ENCODE measurements around the gene LMOD2. TPM values are rescaled to one million over a fixed set of nuclear protein-coding genes. Genes with fewer than 3 reads are reported as not detected.
A peak's percentile ranks its signal among the peaks of the same experiment; 100 is the strongest.

Gene LMOD2
- total RNA-seq, 6 experiments from 2014 or later, result not detected

DNA sequence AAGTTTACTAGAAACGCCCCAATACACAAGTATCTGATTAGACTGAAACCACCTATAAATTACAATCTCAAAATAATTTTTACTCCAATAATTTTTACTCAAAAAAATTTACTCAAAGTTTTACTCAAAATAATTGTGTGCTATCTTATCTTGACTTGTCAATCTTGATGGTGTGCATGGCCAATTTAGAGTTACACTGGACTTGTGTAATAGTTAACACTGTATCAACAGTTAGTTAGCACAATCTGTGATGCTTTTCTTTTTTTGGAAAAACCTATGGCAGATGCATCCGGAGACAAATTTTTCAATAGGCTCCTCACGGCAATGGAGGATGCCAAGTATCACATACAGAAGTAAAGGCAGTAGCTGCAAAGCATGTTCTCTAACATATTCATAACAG lies 24.9 kb downstream of the LMOD2 start:
- Mint-ChIP-seq H3K36me3 (ENCODE audit: low read depth) (no peaks in the 10 kb centered on the region), H3K9me3 (no peaks in the 10 kb centered on the region), H3K27ac (no peak overlapping the region), H3K4me1 (ENCODE audit: low read depth) (peaks cover 3% of the 10 kb centered on the region), H3K27me3 (ENCODE audit: insufficient read depth) (no peaks in the 10 kb centered on the region), H3K4me3 (no peak overlapping the region)
- TF ChIP-seq, protein P1, sequence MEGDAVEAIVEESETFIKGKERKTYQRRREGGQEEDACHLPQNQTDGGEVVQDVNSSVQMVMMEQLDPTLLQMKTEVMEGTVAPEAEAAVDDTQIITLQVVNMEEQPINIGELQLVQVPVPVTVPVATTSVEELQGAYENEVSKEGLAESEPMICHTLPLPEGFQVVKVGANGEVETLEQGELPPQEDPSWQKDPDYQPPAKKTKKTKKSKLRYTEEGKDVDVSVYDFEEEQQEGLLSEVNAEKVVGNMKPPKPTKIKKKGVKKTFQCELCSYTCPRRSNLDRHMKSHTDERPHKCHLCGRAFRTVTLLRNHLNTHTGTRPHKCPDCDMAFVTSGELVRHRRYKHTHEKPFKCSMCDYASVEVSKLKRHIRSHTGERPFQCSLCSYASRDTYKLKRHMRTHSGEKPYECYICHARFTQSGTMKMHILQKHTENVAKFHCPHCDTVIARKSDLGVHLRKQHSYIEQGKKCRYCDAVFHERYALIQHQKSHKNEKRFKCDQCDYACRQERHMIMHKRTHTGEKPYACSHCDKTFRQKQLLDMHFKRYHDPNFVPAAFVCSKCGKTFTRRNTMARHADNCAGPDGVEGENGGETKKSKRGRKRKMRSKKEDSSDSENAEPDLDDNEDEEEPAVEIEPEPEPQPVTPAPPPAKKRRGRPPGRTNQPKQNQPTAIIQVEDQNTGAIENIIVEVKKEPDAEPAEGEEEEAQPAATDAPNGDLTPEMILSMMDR (IDR thresholded peaks at IDR 0.05), result no peak
- DNase-seq, result no peak

DNA sequence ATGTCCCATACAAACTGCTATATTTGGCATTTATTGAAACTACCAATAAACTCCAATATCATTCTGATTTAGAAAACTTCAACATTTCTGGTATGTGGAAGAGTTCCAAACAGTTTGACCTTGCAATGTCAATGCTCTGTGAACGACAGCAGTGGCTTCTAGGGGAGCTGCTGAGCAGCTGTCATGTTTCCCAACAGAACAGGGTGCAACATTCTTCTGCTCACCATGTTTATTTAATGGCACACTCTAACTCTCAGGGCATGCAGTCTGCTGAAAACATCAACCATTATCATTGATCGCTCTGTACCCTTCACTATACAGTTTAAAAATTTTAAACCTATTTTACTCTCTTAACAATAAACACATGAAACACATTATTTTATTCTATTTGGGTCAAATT lies 25.9 kb downstream of the LMOD2 start:
- H3K27me3 Mint-ChIP-seq (ENCODE audit: insufficient read depth), result no peaks in the 10 kb centered on the region
- H3K4me1 Mint-ChIP-seq (ENCODE audit: low read depth), result no peaks in the 10 kb centered on the region
- H3K36me3 Mint-ChIP-seq (ENCODE audit: low read depth), result no peaks in the 10 kb centered on the region
- TF ChIP-seq, protein P1 (IDR thresholded peaks at IDR 0.05), result no peak
- DNase-seq, result no peak
- no peak overlapping the region for H3K4me3 Mint-ChIP-seq
- no peaks in the 10 kb centered on the region for H3K9me3 Mint-ChIP-seq
- H3K27ac Mint-ChIP-seq, result no peak overlapping the region

DNA sequence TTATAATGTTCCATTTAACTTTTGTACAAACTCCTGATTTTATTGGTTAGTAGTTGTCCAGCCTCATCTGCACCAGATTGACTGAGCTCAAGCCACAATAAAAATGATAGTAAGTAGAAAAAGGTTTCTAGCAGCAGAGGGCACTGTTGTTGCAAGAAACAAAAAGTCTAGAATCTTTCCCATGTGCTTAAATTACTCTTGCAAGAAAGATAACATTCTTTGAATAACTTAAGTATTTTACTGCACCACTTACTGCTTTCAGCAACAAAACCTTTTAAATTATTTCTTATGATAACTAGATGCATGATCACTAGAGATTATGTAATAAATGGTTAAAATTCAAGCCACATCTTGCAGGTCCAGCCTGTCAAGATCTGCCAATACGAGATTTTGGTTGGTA lies 27.0 kb downstream of the LMOD2 start:
- H3K4me3 Mint-ChIP-seq, result no peak overlapping the region
- no peak overlapping the region for H3K27ac Mint-ChIP-seq
- H3K27me3 Mint-ChIP-seq (ENCODE audit: insufficient read depth), result no peaks in the 10 kb centered on the region
- no peaks in the 10 kb centered on the region for H3K36me3 Mint-ChIP-seq (ENCODE audit: low read depth)
- TF ChIP-seq, protein P1 (IDR thresholded peaks at IDR 0.05), result peak; percentile 83
- H3K9me3 Mint-ChIP-seq, result no peaks in the 10 kb centered on the region
- peaks cover 6% of the 10 kb centered on the region; the same call in 1 of the 2 replicates for H3K4me1 Mint-ChIP-seq (ENCODE audit: low read depth)
- DNase-seq, result peak; percentile 69

DNA sequence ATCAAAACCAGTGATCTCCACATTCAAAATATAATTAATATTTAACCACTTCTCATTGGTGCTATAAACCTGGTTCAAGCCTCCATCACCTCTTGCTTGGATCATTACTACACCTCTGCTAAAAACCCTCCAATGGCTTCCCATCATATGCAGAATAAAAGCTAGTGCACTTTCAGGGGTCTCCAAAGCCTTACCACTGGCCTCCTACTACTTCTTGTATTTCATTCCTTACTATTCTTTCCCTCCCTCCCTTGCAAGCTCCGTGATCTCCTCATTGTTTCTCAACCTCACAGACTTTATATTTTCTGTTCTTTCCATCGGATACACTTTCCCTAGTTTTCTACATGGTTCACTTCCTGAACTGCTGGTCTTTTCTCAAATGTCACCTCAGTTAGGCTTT lies 31.5 kb downstream of the LMOD2 start:
- H3K27ac Mint-ChIP-seq, result no peak overlapping the region; the same call in 1 of the 2 replicates

DNA sequence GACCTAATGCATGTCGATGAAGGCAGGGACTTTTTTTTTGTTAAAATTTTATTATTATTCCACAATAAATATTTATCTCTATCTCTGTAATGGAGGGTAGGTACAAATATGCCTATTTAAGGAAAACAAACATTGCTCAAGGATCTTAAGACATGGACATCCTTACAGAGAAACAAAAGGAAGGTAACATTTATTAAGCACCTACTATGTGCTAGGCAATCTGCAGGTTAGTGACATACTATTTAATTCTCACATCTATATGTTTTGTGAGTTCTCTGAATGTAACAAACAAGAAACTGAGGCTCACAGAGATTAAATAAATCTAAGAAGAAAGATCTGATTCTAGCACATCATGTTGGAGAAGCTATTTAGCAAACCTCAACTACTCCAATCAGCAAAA lies 32.1 kb downstream of the LMOD2 start:
- Mint-ChIP-seq H3K27ac (no peak overlapping the region), H3K4me1 (ENCODE audit: low read depth) (peaks cover 14% of the 10 kb centered on the region), H3K27me3 (ENCODE audit: insufficient read depth) (no peaks in the 10 kb centered on the region), H3K4me3 (no peak overlapping the region), H3K36me3 (ENCODE audit: low read depth) (peaks cover 12% of the 10 kb centered on the region; the same call in 1 of the 2 replicates), H3K9me3 (no peaks in the 10 kb centered on the region)
- DNase-seq, result no peak
- TF ChIP-seq, protein P1 (IDR thresholded peaks at IDR 0.05), result no peak

More for the DNA sequence above, 31.5 kb downstream of the LMOD2 start:
- Mint-ChIP-seq H3K27me3 (ENCODE audit: insufficient read depth) (no peaks in the 10 kb centered on the region), H3K4me3 (no peak overlapping the region), H3K4me1 (ENCODE audit: low read depth) (peaks cover 14% of the 10 kb centered on the region), H3K9me3 (no peaks in the 10 kb centered on the region), H3K36me3 (ENCODE audit: low read depth) (peaks cover 11% of the 10 kb centered on the region; the same call in 1 of the 2 replicates)
- TF ChIP-seq, protein P1 (IDR thresholded peaks at IDR 0.05), result no peak
- DNase-seq, result no peak

DNA sequence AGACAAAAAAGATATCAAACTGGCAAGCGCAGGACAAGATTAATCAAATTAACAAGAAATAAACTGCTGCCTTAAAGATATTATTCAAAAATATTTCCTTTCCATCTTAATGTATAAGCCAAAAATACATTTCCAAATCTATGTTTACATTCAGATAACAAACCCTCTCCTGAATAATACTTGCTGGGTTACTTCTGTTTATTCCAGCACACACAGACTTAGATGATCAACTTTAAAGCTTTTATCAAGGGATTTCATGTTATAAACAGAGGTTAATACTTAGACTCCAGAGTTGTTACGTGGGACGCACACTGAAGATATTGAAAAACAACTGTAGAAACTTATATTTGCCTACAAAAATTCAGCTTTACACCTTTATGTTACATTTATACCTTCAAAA lies 33.6 kb downstream of the LMOD2 start:
- peaks cover 14% of the 10 kb centered on the region for H3K4me1 Mint-ChIP-seq (ENCODE audit: low read depth)
- no peak overlapping the region for H3K27ac Mint-ChIP-seq
- H3K27me3 Mint-ChIP-seq (ENCODE audit: insufficient read depth), result no peaks in the 10 kb centered on the region
- peaks cover 12% of the 10 kb centered on the region; the same call in 1 of the 2 replicates for H3K36me3 Mint-ChIP-seq (ENCODE audit: low read depth)
- H3K9me3 Mint-ChIP-seq, result no peaks in the 10 kb centered on the region
- DNase-seq, result no peak
- H3K4me3 Mint-ChIP-seq, result no peak overlapping the region
- TF ChIP-seq, protein P1 (IDR thresholded peaks at IDR 0.05), result no peak

All from HFFc6 (cell line).